MM.1S (cell line): ENCODE results near the gene KDM4C.

Experiments
- EZH2 ChIP-seq: fragments of 300-600 bp; sonication (generic); optimal IDR thresholded peaks from 2 replicates; pipeline ENCODE3; 2017; ENCODE audit warnings: low read depth, mild to moderate bottlenecking, antibody characterized with exemption, low read length, mixed read lengths
- TF ChIP-seq, protein P1 (sequence below): fragments of 300-600 bp; sonication (generic); IDR thresholded peaks from 2 replicates; pipeline ENCODE4 v1.5.1; 2016; ENCODE audit warnings: antibody characterized with exemption, low read length, mixed read lengths

DNA sequence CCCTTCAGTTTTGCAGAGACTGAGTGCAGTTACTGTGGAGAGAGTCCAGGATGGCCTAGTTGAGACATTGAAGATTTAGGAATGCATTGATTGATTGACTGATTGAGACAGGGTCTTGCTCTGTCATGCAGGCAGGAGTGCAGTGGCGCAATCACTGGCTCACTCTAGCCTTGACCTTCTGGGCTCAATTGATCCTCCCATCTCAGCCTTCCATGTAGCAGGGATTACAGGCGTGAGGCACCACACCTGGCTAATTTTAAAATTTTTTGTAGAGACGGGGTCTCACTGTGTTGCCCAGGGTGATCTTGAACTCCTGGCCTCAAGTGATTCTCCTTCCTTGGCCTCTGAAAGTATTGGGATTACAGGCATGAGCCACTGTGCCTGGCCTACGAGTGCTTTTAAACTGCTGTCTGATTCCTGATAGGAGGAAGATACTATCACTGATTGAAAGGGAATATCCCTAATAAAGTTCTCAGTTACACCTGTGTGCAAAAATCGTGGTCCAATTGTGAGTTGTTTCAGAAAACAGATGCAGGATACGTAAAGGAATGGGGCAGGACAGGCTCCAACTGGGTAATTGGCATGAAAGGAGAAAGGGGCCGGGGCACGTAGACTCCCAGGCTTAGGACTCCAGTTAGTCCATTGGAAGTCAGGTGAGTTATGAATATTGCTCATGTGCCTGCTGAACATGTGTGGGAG lies 87.5 kb downstream of the KDM4C start:
- TF ChIP-seq, protein P1, sequence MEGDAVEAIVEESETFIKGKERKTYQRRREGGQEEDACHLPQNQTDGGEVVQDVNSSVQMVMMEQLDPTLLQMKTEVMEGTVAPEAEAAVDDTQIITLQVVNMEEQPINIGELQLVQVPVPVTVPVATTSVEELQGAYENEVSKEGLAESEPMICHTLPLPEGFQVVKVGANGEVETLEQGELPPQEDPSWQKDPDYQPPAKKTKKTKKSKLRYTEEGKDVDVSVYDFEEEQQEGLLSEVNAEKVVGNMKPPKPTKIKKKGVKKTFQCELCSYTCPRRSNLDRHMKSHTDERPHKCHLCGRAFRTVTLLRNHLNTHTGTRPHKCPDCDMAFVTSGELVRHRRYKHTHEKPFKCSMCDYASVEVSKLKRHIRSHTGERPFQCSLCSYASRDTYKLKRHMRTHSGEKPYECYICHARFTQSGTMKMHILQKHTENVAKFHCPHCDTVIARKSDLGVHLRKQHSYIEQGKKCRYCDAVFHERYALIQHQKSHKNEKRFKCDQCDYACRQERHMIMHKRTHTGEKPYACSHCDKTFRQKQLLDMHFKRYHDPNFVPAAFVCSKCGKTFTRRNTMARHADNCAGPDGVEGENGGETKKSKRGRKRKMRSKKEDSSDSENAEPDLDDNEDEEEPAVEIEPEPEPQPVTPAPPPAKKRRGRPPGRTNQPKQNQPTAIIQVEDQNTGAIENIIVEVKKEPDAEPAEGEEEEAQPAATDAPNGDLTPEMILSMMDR, result no peak
- no peak for TF ChIP-seq EZH2
